PC-3 (cell line): ENCODE data around the gene FAM234A. TPM values are rescaled to one million over a fixed set of nuclear protein-coding genes. Genes with fewer than 3 reads are reported as not detected.

ENCODE experiments used
- ATAC-seq: fragments of 200-7000 bp; cut with Tn5 transposase; 2 replicates; pipeline ENCODE4 v1.9.1; 2020; ENCODE audit warnings: mild to moderate bottlenecking, moderate library complexity
- BruUV-seq: library from RNA; stranded (reverse); fragments of 400-500 nt; replicated peaks from 2 replicates; lab custom pipeline; 2021; lab: Mats Ljungman, UMichigan
- CTCF ChIA-PET: fragments of 300-600 bp; sonication (Branson Sonifier 250); formaldehyde crosslinking; loops from one replicate; lab custom pipeline; 2022; ENCODE audit warnings: antibody characterized with exemption; lab: Charles Lee
- POLR2A ChIA-PET: fragments of 300-600 bp; sonication (Branson Sonifier 250); formaldehyde crosslinking; loops from one replicate; lab custom pipeline; 2022; ENCODE audit warnings: antibody characterized with exemption; ENCODE audit not compliant: unreplicated experiment; lab: Charles Lee
- DNase-seq: peaks from one replicate; pipeline ENCODE4 v3.0.0-alpha.2; 2015
- H2AFZ ChIP-seq: fragments of 300-600 bp; sonication (generic); 2 replicates; pipeline ENCODE4 v1.6.0; 2016; ENCODE audit warnings: antibody characterized with exemption, low read length
- H3F3A ChIP-seq: fragments of 300-600 bp; sonication (generic); one replicate; pipeline ENCODE4 v1.6.0; 2017; ENCODE audit warnings: antibody characterized with exemption, low read length, control low read depth, mild to moderate bottlenecking; ENCODE audit not compliant: unreplicated experiment
- H3K27ac ChIP-seq: fragments of 300-600 bp; sonication (generic); 2 replicates; pipeline ENCODE4 v1.5.1; 2016; ENCODE audit warnings: mild to moderate bottlenecking, low read length
- H3K27me3 ChIP-seq: fragments of 300-600 bp; sonication (generic); 2 replicates; pipeline ENCODE4 v1.6.1; 2016; ENCODE audit warnings: low read length, mixed read lengths
- H3K36me3 ChIP-seq: fragments of 300-600 bp; sonication (generic); 2 replicates; pipeline ENCODE4 v1.6.1; 2016; ENCODE audit warnings: low read depth, mixed run types, low read length, mixed read lengths
- H3K4me1 ChIP-seq: fragments of 300-600 bp; sonication (generic); 2 replicates; pipeline ENCODE4 v1.5.1; 2016; ENCODE audit warnings: low read length; ENCODE audit not compliant: insufficient read depth
- H3K4me2 ChIP-seq: fragments of 300-600 bp; sonication (generic); 2 replicates; pipeline ENCODE4 v1.6.0; 2016; ENCODE audit warnings: low read length
- H3K4me3 ChIP-seq: fragments of 300-600 bp; sonication (generic); 2 replicates; pipeline ENCODE4 v1.5.1; 2016; ENCODE audit warnings: mild to moderate bottlenecking, low read length, mixed read lengths
- H3K79me2 ChIP-seq: fragments of 300-600 bp; sonication (generic); 2 replicates; pipeline ENCODE4 v1.6.1; 2017; ENCODE audit warnings: low read length, mixed read lengths
- H3K9ac ChIP-seq: fragments of 300-600 bp; sonication (generic); 2 replicates; pipeline ENCODE4 v1.6.0; 2016; ENCODE audit warnings: mild to moderate bottlenecking, low read length
- H3K9me2 ChIP-seq: fragments of 300-600 bp; sonication (generic); replicated peaks from 2 replicates; pipeline ENCODE4 v1.6.1; 2016; ENCODE audit warnings: mixed run types, low read length, mixed read lengths
- H3K9me3 ChIP-seq: fragments of 300-600 bp; sonication (generic); 2 replicates; pipeline ENCODE4 v1.6.1; 2016; ENCODE audit warnings: low read length, mixed read lengths
- H4K20me1 ChIP-seq: fragments of 300-600 bp; sonication (generic); 2 replicates; pipeline ENCODE4 v1.6.1; 2016; ENCODE audit warnings: low read length, mixed read lengths
- EZH2 ChIP-seq: fragments of 300-600 bp; sonication (generic); IDR thresholded peaks from one replicate; pipeline ENCODE4 v1.6.1; 2017; ENCODE audit warnings: antibody characterized with exemption, mild to moderate bottlenecking, low read length; ENCODE audit not compliant: unreplicated experiment
- EZH2phosphoT487 ChIP-seq: fragments of 300-600 bp; sonication (generic); IDR thresholded peaks from 2 replicates; pipeline ENCODE4 v1.6.1; 2018; ENCODE audit warnings: mild to moderate bottlenecking, antibody characterized with exemption, low read length, borderline replicate concordance
- intact Hi-C: fragments of 100-400 bp; cut with micrococcal nuclease; formaldehyde crosslinking; loops from 2 replicates; pipeline ENCODE4 v1.9.0; 2023
- total RNA-seq: library from RNA; depleted of rRNA; stranded (reverse); fragments of >200 nt; gene quantifications from 2 replicates; pipeline ENCODE4 v1.2.3, GENCODE V29; 2014
- TF ChIP-seq, protein P1 (sequence below): fragments of 300-600 bp; sonication (generic); conservative IDR thresholded peaks from 2 replicates; pipeline ENCODE4 v1.5.1; 2017; ENCODE audit warnings: antibody characterized with exemption, low read depth, mild to moderate bottlenecking, low read length

FAM234A gene
- total RNA-seq, 1 experiment from 2014 or later, result 31.4 TPM

DNA sequence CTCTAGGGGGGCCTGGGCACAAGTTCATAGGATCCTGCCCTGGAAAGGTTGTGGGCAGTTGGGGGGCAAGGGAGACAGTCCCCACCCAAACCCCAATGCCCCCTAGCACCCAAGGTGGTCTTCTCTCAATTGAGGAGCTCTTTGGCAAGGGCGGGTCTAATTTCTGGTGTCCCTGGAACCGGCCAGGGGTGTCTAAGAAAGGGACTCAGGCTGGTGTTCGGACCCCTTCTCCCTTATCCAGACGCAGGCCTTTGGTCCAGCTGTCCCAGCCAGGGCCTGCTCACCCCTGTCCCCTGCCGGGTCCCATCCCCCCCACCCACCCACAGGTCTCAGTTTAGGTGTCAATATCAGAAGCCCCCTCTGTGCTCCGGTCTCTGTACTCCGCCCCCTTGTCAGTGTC lies 44.9 kb downstream of the FAM234A start:
- peaks cover 11% of the 10 kb centered on the region for H3K27me3 ChIP-seq
- no peak overlapping the region for H3K9ac ChIP-seq
- H3F3A ChIP-seq, result no peaks in the 10 kb centered on the region
- ATAC-seq, result no peak
- no peaks in the 10 kb centered on the region for H3K79me2 ChIP-seq
- TF ChIP-seq EZH2phosphoT487, result no peak
- no peak for TF ChIP-seq EZH2
- TF ChIP-seq, protein P1, sequence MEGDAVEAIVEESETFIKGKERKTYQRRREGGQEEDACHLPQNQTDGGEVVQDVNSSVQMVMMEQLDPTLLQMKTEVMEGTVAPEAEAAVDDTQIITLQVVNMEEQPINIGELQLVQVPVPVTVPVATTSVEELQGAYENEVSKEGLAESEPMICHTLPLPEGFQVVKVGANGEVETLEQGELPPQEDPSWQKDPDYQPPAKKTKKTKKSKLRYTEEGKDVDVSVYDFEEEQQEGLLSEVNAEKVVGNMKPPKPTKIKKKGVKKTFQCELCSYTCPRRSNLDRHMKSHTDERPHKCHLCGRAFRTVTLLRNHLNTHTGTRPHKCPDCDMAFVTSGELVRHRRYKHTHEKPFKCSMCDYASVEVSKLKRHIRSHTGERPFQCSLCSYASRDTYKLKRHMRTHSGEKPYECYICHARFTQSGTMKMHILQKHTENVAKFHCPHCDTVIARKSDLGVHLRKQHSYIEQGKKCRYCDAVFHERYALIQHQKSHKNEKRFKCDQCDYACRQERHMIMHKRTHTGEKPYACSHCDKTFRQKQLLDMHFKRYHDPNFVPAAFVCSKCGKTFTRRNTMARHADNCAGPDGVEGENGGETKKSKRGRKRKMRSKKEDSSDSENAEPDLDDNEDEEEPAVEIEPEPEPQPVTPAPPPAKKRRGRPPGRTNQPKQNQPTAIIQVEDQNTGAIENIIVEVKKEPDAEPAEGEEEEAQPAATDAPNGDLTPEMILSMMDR, result no peak
- H3K27ac ChIP-seq, result no peak overlapping the region
- BruUV-seq, result no TSS peak
- H3K9me3 ChIP-seq, result no peaks in the 10 kb centered on the region
- DNase-seq, result no peak
- H3K4me3 ChIP-seq, result no peak overlapping the region
- H3K36me3 ChIP-seq, result no peaks in the 10 kb centered on the region
- no peak overlapping the region for H2AFZ ChIP-seq
- intact Hi-C loops, result no loop called here
- CTCF ChIA-PET, result no interaction called here
- no peak overlapping the region for H3K4me2 ChIP-seq
- POLR2A ChIA-PET, result no interaction called here
- H3K9me2 ChIP-seq, result no peaks in the 10 kb centered on the region
- no peaks in the 10 kb centered on the region for H3K4me1 ChIP-seq
- no peaks in the 10 kb centered on the region for H4K20me1 ChIP-seq

DNA sequence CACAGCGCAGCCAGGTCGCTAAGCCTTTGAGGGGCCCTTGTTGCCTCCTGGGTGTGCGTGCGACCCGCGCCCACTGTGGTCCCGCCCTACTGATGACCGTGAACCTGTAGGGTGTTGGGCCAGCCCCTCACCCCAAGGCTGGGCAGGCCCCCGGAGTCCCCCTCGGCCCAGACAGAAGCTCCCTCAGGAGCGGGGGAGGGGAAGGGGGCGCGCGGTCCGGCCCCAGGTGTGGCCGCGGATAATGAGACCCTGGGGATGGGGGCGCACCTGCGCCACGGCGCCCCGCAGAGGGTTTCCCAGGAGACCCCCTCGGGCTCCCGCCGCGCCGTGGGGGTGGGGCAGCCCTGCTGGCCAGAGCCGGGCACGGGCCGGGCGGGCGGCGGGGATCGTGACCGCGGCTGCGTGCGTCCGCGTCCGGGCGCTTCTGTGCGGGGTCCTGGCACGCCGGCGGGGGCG lies 45.4 kb downstream of the FAM234A start:
- Histone ChIP-seq H3K79me2 (no peaks in the 10 kb centered on the region), H3K4me1 (no peaks in the 10 kb centered on the region), H3K27me3 (peaks cover 11% of the 10 kb centered on the region), H3K27ac (no peak overlapping the region), H3K9me2 (no peaks in the 10 kb centered on the region), H2AFZ (no peak overlapping the region), H4K20me1 (no peaks in the 10 kb centered on the region), H3F3A (no peaks in the 10 kb centered on the region), H3K4me2 (no peak overlapping the region), H3K9ac (no peak overlapping the region), H3K9me3 (no peaks in the 10 kb centered on the region), H3K4me3 (no peak overlapping the region), H3K36me3 (no peaks in the 10 kb centered on the region)
- intact Hi-C loops, result no loop called here
- BruUV-seq, result no TSS peak
- TF ChIP-seq, protein P1, result no peak
- TF ChIP-seq EZH2phosphoT487 (no peak), EZH2 (no peak)
- POLR2A ChIA-PET, result no interaction called here
- CTCF ChIA-PET, result no interaction called here
- ATAC-seq, result no peak
- DNase-seq, result no peak

GRCh38 chr16:280552-280951 lies 45.9 kb downstream of the FAM234A start, which contains the start of gene ARHGDIG:
Gene ARHGDIG, plus strand, starts transcription at chr16:280591. Its CDS starts 90 bp downstream, at chr16:280681.
- no peaks in the 10 kb centered on the region for H4K20me1 ChIP-seq
- TF ChIP-seq EZH2, result no peak
- TF ChIP-seq EZH2phosphoT487, result no peak
- TF ChIP-seq, protein P1, result no peak
- H3K4me2 ChIP-seq, result no peak within 1 kb of the TSS
- no peaks in the 10 kb centered on the region for H3K9me2 ChIP-seq
- DNase-seq, result no peak
- no peaks in the 10 kb centered on the region for H3K36me3 ChIP-seq
- ATAC-seq, result no peak
- ChIA-PET CTCF (no interaction called here), POLR2A (no interaction called here)
- no peaks in the 10 kb centered on the region for H3F3A ChIP-seq
- H3K4me3 ChIP-seq, result no peak within 1 kb of the TSS
- no peaks in the 10 kb centered on the region for H3K9me3 ChIP-seq
- no peak within 1 kb of the TSS for H3K9ac ChIP-seq
- H3K27me3 ChIP-seq, result peaks cover 11% of the 10 kb centered on the region
- H2AFZ ChIP-seq, result no peak within 1 kb of the TSS
- intact Hi-C loops, result no loop called here
- no TSS peak for BruUV-seq
- H3K4me1 ChIP-seq, result no peaks in the 10 kb centered on the region
- no peaks in the 10 kb centered on the region for H3K79me2 ChIP-seq
- H3K27ac ChIP-seq, result no peak within 1 kb of the TSS
